K562 (cell line): Measurements from ENCODE around the gene CFAP70. TPM values are rescaled to one million over a fixed set of nuclear protein-coding genes. Genes with fewer than 3 reads are reported as not detected.

ENCODE experiments used
- BCOR ChIP-seq: fragments of 450-650 bp; IDR thresholded peaks from 2 replicates; pipeline ENCODE4 v1.6.1; 2016
- CBX8 ChIP-seq: fragments of 200-600 bp; sonication (generic); IDR thresholded peaks from 2 replicates; pipeline ENCODE4 v1.6.1; 2012; ENCODE audit warnings: borderline replicate concordance, mixed run types, low read depth, mild to moderate bottlenecking, moderate library complexity, mixed read lengths, low read length, control low read depth, inconsistent platforms; ENCODE audit not compliant: poor library complexity, severe bottlenecking; ENCODE audit errors: extremely low read depth
- CHCHD3 ChIP-seq: fragments of 250-450 bp; sonication (Bioruptor Pico); IDR thresholded peaks from 2 replicates; pipeline ENCODE4 v2.1.2; 2022; ENCODE audit warnings: mild to moderate bottlenecking
- E2F3 ChIP-seq: fragments of 250-450 bp; sonication (Bioruptor Pico); IDR thresholded peaks from 2 replicates; pipeline ENCODE4 v1.4.0; 2020; ENCODE audit warnings: mild to moderate bottlenecking
- ETV5 ChIP-seq: sonication (generic); formaldehyde crosslinking; IDR thresholded peaks from 2 replicates; pipeline ENCODE4 v1.4.0; 2020; ENCODE audit warnings: low read depth, mild to moderate bottlenecking, missing genetic modification reagents
- GATAD2A ChIP-seq: fragments of 450-650 bp; IDR thresholded peaks from 2 replicates; pipeline ENCODE4 v1.6.1; 2017
- HDAC2 ChIP-seq: fragments of 450-650 bp; IDR thresholded peaks from 2 replicates; pipeline ENCODE4 v1.6.1; 2016; ENCODE audit warnings: mild to moderate bottlenecking
- HDAC3 ChIP-seq: fragments of 450-650 bp; IDR thresholded peaks from 2 replicates; pipeline ENCODE4 v1.6.1; 2018; ENCODE audit warnings: borderline replicate concordance, mild to moderate bottlenecking, moderate library complexity; ENCODE audit not compliant: partially characterized antibody
- HMG20A ChIP-seq: fragments of 450-650 bp; formaldehyde crosslinking; conservative IDR thresholded peaks from 2 replicates; pipeline ENCODE4 v1.4.0; 2020; ENCODE audit warnings: mild to moderate bottlenecking, mixed read lengths
- MTF1 ChIP-seq: fragments of 250-450 bp; sonication (Bioruptor Pico); IDR thresholded peaks from 2 replicates; pipeline ENCODE4 v1.9.0; 2021; ENCODE audit warnings: moderate library complexity, mild to moderate bottlenecking, inconsistent platforms, borderline replicate concordance
- NBN ChIP-seq: fragments of 450-650 bp; IDR thresholded peaks from 2 replicates; pipeline ENCODE4 v1.6.1; 2016; ENCODE audit warnings: low read depth, mild to moderate bottlenecking
- PPARD ChIP-seq: fragments of 250-450 bp; sonication (Bioruptor Pico); IDR thresholded peaks from 2 replicates; pipeline ENCODE4 v1.8.0; 2022; ENCODE audit warnings: inconsistent platforms, mild to moderate bottlenecking, moderate library complexity
- PURB ChIP-seq: sonication (generic); formaldehyde crosslinking; IDR thresholded peaks from 2 replicates; pipeline ENCODE4 v1.9.0; 2021; ENCODE audit warnings: low read depth, mild to moderate bottlenecking, missing genetic modification reagents
- PYGO2 ChIP-seq: fragments of 450-650 bp; IDR thresholded peaks from 2 replicates; pipeline ENCODE4 v1.6.1; 2016; ENCODE audit warnings: mild to moderate bottlenecking, missing genetic modification characterization, moderate library complexity, missing compliant biosample characterization
- ZFPM2 ChIP-seq: fragments of 250-450 bp; sonication (Bioruptor Pico); IDR thresholded peaks from 2 replicates; pipeline ENCODE4 v1.5.1; 2022; ENCODE audit warnings: mild to moderate bottlenecking
- ZNF263 ChIP-seq: sonication (generic); formaldehyde crosslinking; IDR thresholded peaks from 2 replicates; pipeline ENCODE4 v1.8.0; 2022; ENCODE audit warnings: mild to moderate bottlenecking, missing genetic modification reagents, borderline replicate concordance
- ZNF41 ChIP-seq: fragments of 250-450 bp; sonication (Bioruptor Pico); conservative IDR thresholded peaks from 2 replicates; pipeline ENCODE4 v1.4.0; 2020; ENCODE audit warnings: mild to moderate bottlenecking
- ZNF561 ChIP-seq: fragments of 450-650 bp; formaldehyde crosslinking; conservative IDR thresholded peaks from 2 replicates; pipeline ENCODE4 v1.4.0; 2020; ENCODE audit warnings: mild to moderate bottlenecking, moderate library complexity
- ZNF695 ChIP-seq: fragments of 450-650 bp; formaldehyde crosslinking; IDR thresholded peaks from 2 replicates; pipeline ENCODE4 v1.4.0; 2020; ENCODE audit warnings: mild to moderate bottlenecking, moderate library complexity
- ZNF696 ChIP-seq: fragments of 250-450 bp; sonication (Bioruptor Pico); conservative IDR thresholded peaks from 2 replicates; pipeline ENCODE4 v1.4.0; 2020; ENCODE audit warnings: mild to moderate bottlenecking, moderate library complexity
- ZNF75A ChIP-seq: fragments of 450-650 bp; formaldehyde crosslinking; IDR thresholded peaks from 2 replicates; pipeline ENCODE4 v1.4.0; 2020; ENCODE audit warnings: mild to moderate bottlenecking
- ZNF766 ChIP-seq: fragments of 200-800 bp; sonication (Bioruptor generic); conservative IDR thresholded peaks from 2 replicates; pipeline ENCODE4 v1.6.1; 2016; ENCODE audit warnings: missing genetic modification characterization, missing compliant biosample characterization
- polyA plus RNA-seq, 8 experiments: library from polyadenylated mRNA; depleted of rRNA in 4 of 8; stranded (reverse) in 5 of 8; unstranded in 3 of 8; fragments of >200 nt; fragmentation: Nextera tagmentation in 2 of 8; fragmentation: Illumina TruSeq in 1 of 8; extraction: Ambion mirVana in 2 of 8; extraction: Trizol in 1 of 8; gene quantifications; 2 replicates each; pipeline versions ENCODE4 v1.2.1 to v1.2.3, GENCODE V29; 2011 to 2014; ENCODE audit warnings: inconsistent platforms in 1 of 8, missing spikeins in 1 of 8
- total RNA-seq, 7 experiments: library from RNA; depleted of rRNA in 6 of 7; stranded (reverse); fragments of >200 nt in 6 of 7; fragmentation: Illumina TruSeq in 2 of 7; extraction: Trizol in 2 of 7; gene quantifications; 2 replicates each; pipeline versions ENCODE4 v1.2.1 to v1.2.3, GENCODE V29; 2011 to 2021; ENCODE audit warnings: low replicate concordance in 1 of 7
- TF ChIP-seq, protein P1 (sequence below): conservative IDR thresholded peaks from 2 replicates; pipeline ENCODE4 v1.6.1; 2011; ENCODE audit warnings: low read depth, mild to moderate bottlenecking, low read length; ENCODE audit not compliant: control insufficient read depth
- TF ChIP-seq, protein P2 (sequence below): fragments of 450-650 bp; formaldehyde crosslinking; IDR thresholded peaks from 2 replicates; pipeline ENCODE4 v1.4.0; 2020; ENCODE audit warnings: mild to moderate bottlenecking
- TF ChIP-seq, protein P3 (sequence below): sonication (generic); formaldehyde crosslinking; IDR thresholded peaks from 2 replicates; pipeline ENCODE4 v1.5.0; 2020; ENCODE audit warnings: missing genetic modification reagents
- TF ChIP-seq, protein P4 (sequence below): fragments of 250-450 bp; sonication (Bioruptor Pico); IDR thresholded peaks from 2 replicates; pipeline ENCODE4 v1.8.0; 2022; ENCODE audit warnings: moderate library complexity, mild to moderate bottlenecking, inconsistent platforms

Gene CFAP70
- total and polyA plus RNA-seq, 9 of the 15 experiments (the other 6 are each of a cell fraction or from before 2014, with no cell fraction given) = 0.27 to 1.6 (median 0.86) TPM

DNA sequence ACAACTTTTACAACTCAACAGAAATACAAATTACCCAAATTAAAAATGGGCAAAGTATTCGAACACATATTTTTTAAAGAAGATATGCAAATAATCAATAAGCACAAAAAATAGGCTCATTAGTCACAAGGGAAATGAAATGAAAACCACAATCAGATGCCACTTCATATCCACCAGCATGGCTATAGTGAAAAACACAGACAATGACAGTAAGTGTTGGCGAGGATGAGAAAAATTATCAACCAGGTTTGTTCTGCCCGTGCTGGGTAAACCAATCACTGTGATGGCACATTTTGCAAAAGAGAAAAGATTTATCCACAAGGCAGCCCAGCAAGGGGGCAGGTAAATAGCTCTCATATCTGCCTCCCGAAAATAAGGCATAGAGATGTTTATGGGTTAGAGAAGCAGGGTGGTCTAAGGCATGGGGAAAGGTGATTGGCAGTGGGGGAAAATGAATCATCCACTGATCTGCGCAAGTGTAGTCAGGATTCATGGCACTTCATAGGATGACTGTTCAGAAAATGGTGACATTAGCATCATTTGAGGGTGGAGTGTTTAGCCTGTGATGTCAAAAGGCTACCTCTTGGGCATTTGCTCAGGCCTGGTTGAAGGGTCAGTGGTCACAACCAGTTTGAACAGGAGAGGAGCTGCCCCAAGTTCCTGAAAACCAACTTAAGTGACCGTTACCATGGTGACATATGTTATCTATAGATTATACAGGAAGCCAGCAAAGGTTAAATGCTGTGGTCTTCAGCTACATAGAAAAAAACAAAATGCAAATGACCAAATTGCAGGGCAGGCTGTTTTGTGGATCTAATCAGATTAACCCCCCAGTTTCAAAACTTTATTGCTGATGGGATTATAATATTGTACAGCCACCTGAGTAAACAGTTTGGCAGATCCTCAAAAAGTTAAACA is 8.0 kb upstream of the CFAP70 start (continued):
- TF ChIP-seq E2F3 (CRISPR knock-in tag) (no peak), MTF1 (CRISPR knock-in tag) (no peak), ETV5 (CRISPR knock-in tag) (no peak; the same call in 1 of the 2 replicates), ZNF695 (CRISPR knock-in tag) (no peak), ZNF696 (CRISPR knock-in tag) (no peak), PPARD (no peak), CBX8 (no peak), HMG20A (CRISPR knock-in tag) (no peak), ZNF263 (CRISPR knock-in tag) (no peak), HDAC3 (peak; percentile 38), ZNF75A (CRISPR knock-in tag) (no peak), ZNF561 (CRISPR knock-in tag) (no peak), CHCHD3 (CRISPR knock-in tag) (no peak), ZNF41 (CRISPR knock-in tag) (0 out of 2 replicates have a peak, but pooled peaks have one; percentile 13), PURB (CRISPR knock-in tag) (no peak), HDAC2 (0 out of 2 replicates have a peak, but pooled peaks have one; percentile 25), ZFPM2 (CRISPR knock-in tag) (no peak), ZNF766 (CRISPR knock-in tag) (0 out of 2 replicates have a peak, but pooled peaks have one; percentile 47), BCOR (peak; percentile 6; the same call in 1 of the 2 replicates), NBN (peak; percentile 33; the same call in 1 of the 2 replicates), PYGO2 (no peak), GATAD2A (0 out of 2 replicates have a peak, but pooled peaks have one; percentile 9)
- TF ChIP-seq, protein P1, sequence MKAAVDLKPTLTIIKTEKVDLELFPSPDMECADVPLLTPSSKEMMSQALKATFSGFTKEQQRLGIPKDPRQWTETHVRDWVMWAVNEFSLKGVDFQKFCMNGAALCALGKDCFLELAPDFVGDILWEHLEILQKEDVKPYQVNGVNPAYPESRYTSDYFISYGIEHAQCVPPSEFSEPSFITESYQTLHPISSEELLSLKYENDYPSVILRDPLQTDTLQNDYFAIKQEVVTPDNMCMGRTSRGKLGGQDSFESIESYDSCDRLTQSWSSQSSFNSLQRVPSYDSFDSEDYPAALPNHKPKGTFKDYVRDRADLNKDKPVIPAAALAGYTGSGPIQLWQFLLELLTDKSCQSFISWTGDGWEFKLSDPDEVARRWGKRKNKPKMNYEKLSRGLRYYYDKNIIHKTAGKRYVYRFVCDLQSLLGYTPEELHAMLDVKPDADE = no peak
- TF ChIP-seq, protein P2, sequence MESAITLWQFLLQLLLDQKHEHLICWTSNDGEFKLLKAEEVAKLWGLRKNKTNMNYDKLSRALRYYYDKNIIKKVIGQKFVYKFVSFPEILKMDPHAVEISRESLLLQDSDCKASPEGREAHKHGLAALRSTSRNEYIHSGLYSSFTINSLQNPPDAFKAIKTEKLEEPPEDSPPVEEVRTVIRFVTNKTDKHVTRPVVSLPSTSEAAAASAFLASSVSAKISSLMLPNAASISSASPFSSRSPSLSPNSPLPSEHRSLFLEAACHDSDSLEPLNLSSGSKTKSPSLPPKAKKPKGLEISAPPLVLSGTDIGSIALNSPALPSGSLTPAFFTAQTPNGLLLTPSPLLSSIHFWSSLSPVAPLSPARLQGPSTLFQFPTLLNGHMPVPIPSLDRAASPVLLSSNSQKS (CRISPR knock-in tag) = no peak
- TF ChIP-seq, protein P3, sequence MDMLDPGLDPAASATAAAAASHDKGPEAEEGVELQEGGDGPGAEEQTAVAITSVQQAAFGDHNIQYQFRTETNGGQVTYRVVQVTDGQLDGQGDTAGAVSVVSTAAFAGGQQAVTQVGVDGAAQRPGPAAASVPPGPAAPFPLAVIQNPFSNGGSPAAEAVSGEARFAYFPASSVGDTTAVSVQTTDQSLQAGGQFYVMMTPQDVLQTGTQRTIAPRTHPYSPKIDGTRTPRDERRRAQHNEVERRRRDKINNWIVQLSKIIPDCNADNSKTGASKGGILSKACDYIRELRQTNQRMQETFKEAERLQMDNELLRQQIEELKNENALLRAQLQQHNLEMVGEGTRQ (CRISPR knock-in tag) = no peak
- TF ChIP-seq, protein P4, sequence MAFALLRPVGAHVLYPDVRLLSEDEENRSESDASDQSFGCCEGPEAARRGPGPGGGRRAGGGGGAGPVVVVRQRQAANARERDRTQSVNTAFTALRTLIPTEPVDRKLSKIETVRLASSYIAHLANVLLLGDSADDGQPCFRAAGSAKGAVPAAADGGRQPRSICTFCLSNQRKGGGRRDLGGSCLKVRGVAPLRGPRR (CRISPR knock-in tag) = no peak
